Keratinocyte (primary cell): ENCODE results near the gene TBC1D7.

Experiments used
- EZH2 ChIP-seq: IDR thresholded peaks from one replicate; pipeline ENCODE4 v1.6.1; 2012; ENCODE audit warnings: inconsistent platforms, mild to moderate bottlenecking, low read length, moderate library complexity
- TF ChIP-seq, protein P1 (sequence below), 3 experiments: IDR thresholded peaks in 1 of 3; conservative IDR thresholded peaks in 1 of 3; optimal IDR thresholded peaks in 1 of 3; 2 replicates in 2 of 3; 3 replicates in 1 of 3; pipeline versions ENCODE3 to v1.5.1; 2011; ENCODE audit warnings: low read length in 3 of 3, mild to moderate bottlenecking in 3 of 3, moderate library complexity in 2 of 3, control low read depth in 1 of 3, inconsistent platforms in 1 of 3; ENCODE audit not compliant: insufficient read depth in 2 of 3; ENCODE audit errors: extremely low read depth in 1 of 3

DNA sequence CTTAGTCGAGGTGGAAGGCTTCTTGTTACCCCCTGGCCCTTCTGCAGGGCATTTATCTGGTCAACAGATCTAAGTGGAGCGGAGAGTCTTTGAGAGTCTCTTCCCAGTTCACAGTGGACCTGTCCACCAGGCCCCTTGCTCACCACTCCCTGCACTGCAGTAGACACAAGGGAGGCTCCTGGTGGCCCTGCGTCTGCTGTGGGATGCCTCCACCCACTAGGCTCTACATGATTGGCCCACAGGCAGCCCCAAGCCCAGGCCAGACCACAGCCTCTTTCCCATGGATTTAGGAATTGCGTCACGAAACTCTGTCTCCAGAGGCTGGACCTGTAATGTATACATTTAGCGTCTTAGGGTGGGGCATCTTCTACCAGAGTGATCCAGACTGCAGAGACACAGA is 28.4 kb downstream of the TBC1D7 start:
- TF ChIP-seq EZH2 = no peak
- TF ChIP-seq, protein P1, sequence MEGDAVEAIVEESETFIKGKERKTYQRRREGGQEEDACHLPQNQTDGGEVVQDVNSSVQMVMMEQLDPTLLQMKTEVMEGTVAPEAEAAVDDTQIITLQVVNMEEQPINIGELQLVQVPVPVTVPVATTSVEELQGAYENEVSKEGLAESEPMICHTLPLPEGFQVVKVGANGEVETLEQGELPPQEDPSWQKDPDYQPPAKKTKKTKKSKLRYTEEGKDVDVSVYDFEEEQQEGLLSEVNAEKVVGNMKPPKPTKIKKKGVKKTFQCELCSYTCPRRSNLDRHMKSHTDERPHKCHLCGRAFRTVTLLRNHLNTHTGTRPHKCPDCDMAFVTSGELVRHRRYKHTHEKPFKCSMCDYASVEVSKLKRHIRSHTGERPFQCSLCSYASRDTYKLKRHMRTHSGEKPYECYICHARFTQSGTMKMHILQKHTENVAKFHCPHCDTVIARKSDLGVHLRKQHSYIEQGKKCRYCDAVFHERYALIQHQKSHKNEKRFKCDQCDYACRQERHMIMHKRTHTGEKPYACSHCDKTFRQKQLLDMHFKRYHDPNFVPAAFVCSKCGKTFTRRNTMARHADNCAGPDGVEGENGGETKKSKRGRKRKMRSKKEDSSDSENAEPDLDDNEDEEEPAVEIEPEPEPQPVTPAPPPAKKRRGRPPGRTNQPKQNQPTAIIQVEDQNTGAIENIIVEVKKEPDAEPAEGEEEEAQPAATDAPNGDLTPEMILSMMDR (optimal IDR thresholded peaks at IDR 0.05 in 1 of 3, IDR thresholded peaks at IDR 0.05 in 1 of 3, conservative IDR thresholded peaks at IDR 0.05 in 1 of 3; ENCODE audit: extremely low read depth in 1 of 3, insufficient read depth in 2 of 3, low read length in 3 of 3) = no peak
